D721Med (cell line): Measurements from ENCODE around the gene NFIC.

Experiments used
- DNase-seq: peaks from one replicate; pipeline ENCODE4 v3.0.0; 2011; ENCODE audit warnings: low spot score; ENCODE audit not compliant: insufficient read length
- FAIRE-seq: peaks from 2 replicates; lab custom pipeline; 2011; peaks lifted over from hg19 to GRCh38; lab: Jason Lieb, UNC
- CTCF ChIP-seq: IDR thresholded peaks from 2 replicates; pipeline ENCODE4 v1.5.1; 2012; ENCODE audit warnings: mild to moderate bottlenecking, control low read depth; ENCODE audit not compliant: insufficient read depth; ENCODE audit errors: missing control alignments

The NFIC gene

GRCh38 chr19:3474614-3475013 lies 108.2 kb downstream of the NFIC start:
- no peak for TF ChIP-seq CTCF
- DNase-seq (no peak), FAIRE-seq (no peak)

- no peak for FAIRE-seq
- no peak for TF ChIP-seq CTCF
Measured at GRCh38 chr19:3475449-3475848, 109.1 kb downstream of the NFIC start.

GRCh38 chr19:3476830-3477229 lies 110.4 kb downstream of the NFIC start:
- no peak for TF ChIP-seq CTCF
- no peak for FAIRE-seq
- no peak for DNase-seq

More at GRCh38 chr19:3475449-3475848, 109.1 kb downstream of the NFIC start:
- no peak for DNase-seq

- TF ChIP-seq CTCF, result no peak
- no peak for FAIRE-seq
- no peak for DNase-seq
Measured at GRCh38 chr19:3477506-3477905, 111.1 kb downstream of the NFIC start.

GRCh38 chr19:3477951-3478350 lies 111.6 kb downstream of the NFIC start:
- DNase-seq (no peak), FAIRE-seq (no peak)
- no peak for TF ChIP-seq CTCF

GRCh38 chr19:3478409-3479176 lies 112.2 kb downstream of the NFIC start:
- FAIRE-seq, result no peak
- TF ChIP-seq CTCF, result no peak

GRCh38 chr19:3479177-3479833 lies 112.9 kb downstream of the NFIC start:
- DNase-seq (no peak), FAIRE-seq (no peak)
- no peak for TF ChIP-seq CTCF

More at GRCh38 chr19:3478409-3479176, 112.2 kb downstream of the NFIC start:
- no peak for DNase-seq
